Trophoblast cell (in vitro differentiated cells and primary cell): ENCODE data around the gene ZNF460.

Experiments
- DNase-seq, 2 donors: peaks; one replicate each; pipeline ENCODE4 v3.0.0-alpha.2; 2016
- H2AFZ ChIP-seq: 2 replicates; pipeline ENCODE4 v1.6.1; 2013; ENCODE audit warnings: low read length, moderate library complexity, mild to moderate bottlenecking; ENCODE audit not compliant: insufficient read depth, poor library complexity
- H2AK5ac ChIP-seq: 2 replicates; pipeline ENCODE4 v1.6.1; 2013; ENCODE audit warnings: mild to moderate bottlenecking, low read length
- H2BK120ac ChIP-seq: 2 replicates; pipeline ENCODE4 v1.6.1; 2013; ENCODE audit warnings: low read length, mild to moderate bottlenecking, moderate library complexity; ENCODE audit not compliant: insufficient read depth, poor library complexity
- H2BK12ac ChIP-seq: 2 replicates; pipeline ENCODE4 v1.6.1; 2013; ENCODE audit warnings: mild to moderate bottlenecking, low read length, moderate library complexity
- H2BK5ac ChIP-seq: 2 replicates; pipeline ENCODE4 v1.6.1; 2013; ENCODE audit warnings: low read length, low read depth, moderate library complexity, mild to moderate bottlenecking; ENCODE audit not compliant: poor library complexity
- H3K14ac ChIP-seq: 2 replicates; pipeline ENCODE4 v1.6.1; 2013; ENCODE audit warnings: mild to moderate bottlenecking, low read length
- H3K18ac ChIP-seq: 2 replicates; pipeline ENCODE4 v1.6.1; 2013; ENCODE audit warnings: mild to moderate bottlenecking, low read length
- H3K23ac ChIP-seq: 2 replicates; pipeline ENCODE4 v1.6.1; 2013; ENCODE audit warnings: low read length
- H3K27ac ChIP-seq: 2 replicates; pipeline ENCODE4 v1.5.1; 2013; ENCODE audit warnings: low read depth, mild to moderate bottlenecking, inconsistent platforms, low read length, moderate library complexity
- H3K27me3 ChIP-seq: 2 replicates; pipeline ENCODE4 v1.6.1; 2013; ENCODE audit warnings: inconsistent platforms, mild to moderate bottlenecking, low read length, moderate library complexity; ENCODE audit not compliant: insufficient read depth
- H3K36me3 ChIP-seq, 2 experiments: 1 replicate in 1 of 2; 2 replicates in 1 of 2; pipeline ENCODE4 v1.6.1; 2013; ENCODE audit warnings: low read length in 2 of 2, mild to moderate bottlenecking in 2 of 2, moderate library complexity in 1 of 2; ENCODE audit not compliant: insufficient read depth in 2 of 2, control insufficient read depth in 1 of 2
- H3K4ac ChIP-seq: 2 replicates; pipeline ENCODE4 v1.6.1; 2013; ENCODE audit warnings: low read depth, mild to moderate bottlenecking, low read length, moderate library complexity
- H3K4me1 ChIP-seq, 2 experiments: 1 replicate in 1 of 2; 2 replicates in 1 of 2; pipeline ENCODE4 v1.6.1; 2013; ENCODE audit warnings: low read length in 2 of 2, mild to moderate bottlenecking in 2 of 2, moderate library complexity in 1 of 2; ENCODE audit not compliant: insufficient read depth in 2 of 2, control insufficient read depth in 1 of 2
- H3K4me2 ChIP-seq: 2 replicates; pipeline ENCODE4 v1.6.1; 2013; ENCODE audit warnings: inconsistent platforms, mild to moderate bottlenecking, low read length, moderate library complexity
- H3K4me3 ChIP-seq: 2 replicates; pipeline ENCODE4 v1.5.1; 2013; ENCODE audit warnings: mild to moderate bottlenecking, low read depth, low read length, inconsistent platforms
- H3K79me1 ChIP-seq: one replicate; pipeline ENCODE4 v1.6.1; 2013; ENCODE audit warnings: low read length
- H3K79me2 ChIP-seq: 2 replicates; pipeline ENCODE4 v1.6.1; 2013; ENCODE audit warnings: low read length, mild to moderate bottlenecking; ENCODE audit not compliant: control insufficient read depth, insufficient read depth, poor library complexity
- H3K9ac ChIP-seq: 2 replicates; pipeline ENCODE4 v1.6.1; 2013; ENCODE audit warnings: mild to moderate bottlenecking, low read length
- H3K9me3 ChIP-seq: 2 replicates; pipeline ENCODE4 v1.6.1; 2013; ENCODE audit warnings: low read depth, mild to moderate bottlenecking, control low read depth, inconsistent platforms, low read length; ENCODE audit not compliant: insufficient read depth
- H4K12ac ChIP-seq: 2 replicates; pipeline ENCODE4 v1.6.1; 2013; ENCODE audit warnings: low read depth, mild to moderate bottlenecking, low read length, moderate library complexity
- H4K8ac ChIP-seq: 2 replicates; pipeline ENCODE4 v1.6.1; 2013; ENCODE audit warnings: low read depth, mild to moderate bottlenecking, low read length, moderate library complexity
- H4K91ac ChIP-seq: one replicate; pipeline ENCODE4 v1.6.1; 2013; ENCODE audit warnings: low read depth, mild to moderate bottlenecking, low read length, moderate library complexity
- WGBS: extraction: QIAGEN DNeasy Blood & Tissue Kit; methylation state at CpG from one replicate; pipeline ENCODE4 v1.1.7; 2013; ENCODE audit warnings: missing lambda C conversion rate; ENCODE audit not compliant: insufficient read length, insufficient coverage; ENCODE audit errors: extremely low coverage; 5-methylcytosine and 5-hydroxymethylcytosine counted together

ZNF460 gene

DNA sequence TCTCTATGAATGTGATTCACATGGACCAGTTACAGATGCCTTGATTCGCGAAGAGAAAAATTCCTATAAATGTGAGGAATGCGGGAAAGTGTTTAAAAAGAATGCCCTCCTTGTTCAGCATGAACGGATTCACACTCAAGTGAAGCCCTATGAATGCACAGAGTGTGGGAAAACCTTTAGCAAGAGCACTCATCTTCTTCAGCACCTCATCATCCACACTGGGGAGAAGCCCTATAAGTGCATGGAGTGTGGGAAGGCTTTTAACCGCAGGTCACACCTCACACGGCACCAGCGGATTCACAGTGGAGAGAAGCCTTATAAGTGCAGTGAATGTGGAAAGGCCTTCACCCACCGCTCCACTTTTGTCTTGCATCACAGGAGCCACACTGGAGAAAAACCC lies 47.7 kb downstream of the ZNF460 start:
- Histone ChIP-seq H4K8ac (no peak overlapping the region), H3K79me2 (no peaks in the 10 kb centered on the region), H3K4ac (no peak overlapping the region), H2BK5ac (no peak overlapping the region), H4K91ac (no peak overlapping the region), H3K18ac (no peak overlapping the region), H3K14ac (no peak overlapping the region), H3K9me3 (peaks cover 2% of the 10 kb centered on the region), H3K4me2 (no peak overlapping the region), H2BK120ac (no peak overlapping the region), H3K9ac (no peak overlapping the region), H2BK12ac (no peak overlapping the region), H3K23ac (no peak overlapping the region), H3K4me1 (no peaks in the 10 kb centered on the region), H2AFZ (no peak overlapping the region), H3K4me3 (no peak overlapping the region), H2AK5ac (no peak overlapping the region), H3K27me3 (no peaks in the 10 kb centered on the region), H4K12ac (no peak overlapping the region), H3K27ac (no peak overlapping the region), H3K79me1 (no peaks in the 10 kb centered on the region), H3K36me3 (peaks cover 31 to 49% of the 10 kb centered on the region in 2 experiments)
- no CpG with 5 or more reads among the region's 8 CpGs for WGBS
- no peak for DNase-seq

GRCh38 chr19:57334191-57334590 lies 53.9 kb downstream of the ZNF460 start:
- Histone ChIP-seq H3K23ac (no peak overlapping the region), H3K4ac (no peak overlapping the region), H3K4me2 (no peak overlapping the region), H3K4me1 (no peaks in the 10 kb centered on the region), H2BK12ac (no peak overlapping the region), H3K9ac (no peak overlapping the region), H3K79me2 (no peaks in the 10 kb centered on the region), H2BK5ac (no peak overlapping the region), H3K18ac (no peak overlapping the region), H3K9me3 (peaks cover 2% of the 10 kb centered on the region), H4K91ac (no peak overlapping the region), H4K8ac (no peak overlapping the region), H3K4me3 (no peak overlapping the region), H4K12ac (no peak overlapping the region), H3K27ac (no peak overlapping the region), H2AFZ (no peak overlapping the region), H3K36me3 (no peaks in the 10 kb centered on the region), H3K27me3 (no peaks in the 10 kb centered on the region), H3K79me1 (no peaks in the 10 kb centered on the region), H2AK5ac (no peak overlapping the region), H2BK120ac (no peak overlapping the region), H3K14ac (no peak overlapping the region)
- no CpG with 5 or more reads among the region's 4 CpGs for WGBS
- DNase-seq = peak; percentile 94 to 98

DNA sequence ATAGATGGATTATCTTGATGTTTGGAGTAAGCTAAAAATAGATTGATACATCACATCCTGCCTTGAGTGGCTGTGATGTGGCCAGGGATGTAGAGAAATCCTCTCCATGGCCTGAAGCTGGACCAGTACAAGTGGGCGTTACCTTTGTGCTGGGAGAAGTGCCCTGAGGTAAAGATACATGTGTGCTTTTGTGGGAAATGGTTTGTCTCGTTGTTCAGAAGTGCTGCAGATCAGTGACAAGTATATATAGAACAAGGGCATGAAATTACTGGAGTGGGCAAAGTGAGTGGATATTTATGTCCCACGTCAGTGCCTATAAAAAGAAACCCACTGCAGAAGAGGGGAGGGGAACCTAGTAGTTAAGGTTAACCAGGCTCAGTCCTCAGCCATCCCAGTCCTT lies 58.6 kb downstream of the ZNF460 start:
- no peak overlapping the region for H2AK5ac ChIP-seq

DNA sequence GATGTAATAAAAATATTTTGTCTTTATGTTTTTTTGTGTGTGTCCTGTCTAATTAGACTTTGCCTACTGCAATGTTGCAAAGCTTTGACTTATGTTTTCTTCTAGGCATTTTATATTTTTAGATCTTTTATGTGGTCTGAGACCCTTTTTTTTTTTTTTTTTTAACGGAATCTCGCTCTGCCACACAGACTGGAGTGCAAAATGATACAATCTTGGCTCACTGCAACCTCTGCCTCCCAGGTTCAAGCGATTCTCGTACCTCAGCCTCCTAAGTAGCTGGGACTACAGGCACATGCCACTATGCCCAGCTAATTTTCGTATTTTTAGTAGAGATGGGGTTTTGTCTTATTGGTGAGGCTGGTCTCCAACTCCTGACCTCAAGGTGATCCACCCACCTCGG lies 62.3 kb downstream of the ZNF460 start:
- Histone ChIP-seq H4K8ac (no peak overlapping the region), H2BK120ac (no peak overlapping the region), H2BK5ac (no peak overlapping the region), H3K9me3 (peaks cover 2% of the 10 kb centered on the region), H3K4ac (no peak overlapping the region), H3K79me1 (no peaks in the 10 kb centered on the region), H3K79me2 (no peaks in the 10 kb centered on the region), H2BK12ac (no peak overlapping the region), H3K14ac (no peak overlapping the region), H4K91ac (no peak overlapping the region), H3K27ac (no peak overlapping the region), H3K4me2 (no peak overlapping the region), H4K12ac (no peak overlapping the region), H3K4me3 (no peak overlapping the region), H3K18ac (no peak overlapping the region), H3K9ac (no peak overlapping the region), H3K23ac (no peak overlapping the region), H3K36me3 (no peaks in the 10 kb centered on the region), H2AK5ac (no peak overlapping the region), H3K27me3 (no peaks in the 10 kb centered on the region), H2AFZ (no peak overlapping the region), H3K4me1 (no peaks in the 10 kb centered on the region)
- WGBS = no CpG with 5 or more reads among the region's 6 CpGs
- no peak for DNase-seq

More for the DNA sequence above, 58.6 kb downstream of the ZNF460 start:
- no peak overlapping the region for H4K12ac ChIP-seq
- no peak overlapping the region for H2AFZ ChIP-seq
- H2BK120ac ChIP-seq = no peak overlapping the region
- H4K8ac ChIP-seq = no peak overlapping the region
- H3K23ac ChIP-seq = no peak overlapping the region
- no CpG with 5 or more reads among the region's 3 CpGs for whole genome bisulfite sequencing
- H3K18ac ChIP-seq = no peak overlapping the region
- no peak overlapping the region for H3K14ac ChIP-seq
- H3K9ac ChIP-seq = no peak overlapping the region
- H4K91ac ChIP-seq = no peak overlapping the region
- H3K79me2 ChIP-seq = no peaks in the 10 kb centered on the region
- H3K27ac ChIP-seq = no peak overlapping the region
- H2BK12ac ChIP-seq = no peak overlapping the region
- DNase-seq = no peak
- H2BK5ac ChIP-seq = no peak overlapping the region
- H3K9me3 ChIP-seq = peaks cover 2% of the 10 kb centered on the region
- H3K4me1 ChIP-seq = no peaks in the 10 kb centered on the region
- H3K4ac ChIP-seq = no peak overlapping the region
- no peak overlapping the region for H3K4me3 ChIP-seq
- no peaks in the 10 kb centered on the region for H3K27me3 ChIP-seq
- H3K79me1 ChIP-seq = no peaks in the 10 kb centered on the region
- H3K36me3 ChIP-seq = no peaks in the 10 kb centered on the region
- no peak overlapping the region for H3K4me2 ChIP-seq
